Measurements from ENCODE around the gene EGLN2.
"Not testable (repeated sequence)": the region's sequence is repeated elsewhere in the genome, so short reads cannot be mapped to it uniquely, and the experiment has no call there.

The EGLN2 gene

DNA sequence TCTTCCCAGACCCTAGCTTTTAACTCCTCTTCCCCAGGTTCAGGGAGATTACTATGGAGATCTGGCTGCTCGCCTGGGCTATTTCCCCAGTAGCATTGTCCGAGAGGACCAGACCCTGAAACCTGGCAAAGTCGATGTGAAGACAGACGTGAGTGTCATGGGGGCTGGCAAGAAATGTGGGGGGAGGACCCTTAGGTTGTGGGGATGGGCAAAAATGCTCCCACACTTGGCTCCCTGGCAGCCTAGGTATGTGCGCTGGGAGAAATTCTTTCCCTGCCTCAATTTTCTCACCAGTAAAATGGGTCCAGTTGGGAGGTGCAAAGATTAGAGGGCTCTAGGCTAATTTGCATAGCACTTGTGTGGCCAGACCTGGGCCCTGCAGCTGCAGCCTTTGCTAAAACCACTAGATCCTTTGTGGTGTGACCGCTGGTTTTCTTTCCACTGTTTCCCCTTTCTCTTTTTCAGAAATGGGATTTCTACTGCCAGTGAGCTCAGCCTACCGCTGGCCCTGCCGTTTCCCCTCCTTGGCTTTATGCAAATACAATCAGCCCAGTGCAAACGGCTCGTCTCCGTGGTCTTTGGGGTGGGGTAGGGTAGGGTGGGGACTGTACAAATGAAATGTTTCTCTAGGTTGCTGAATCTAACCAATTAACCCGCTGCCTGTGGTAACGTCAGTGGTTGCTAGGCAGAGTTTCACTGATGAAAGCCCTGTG, 21.9 kb upstream of the EGLN2 start:
- DNase-seq = peak; percentile 72

DNA sequence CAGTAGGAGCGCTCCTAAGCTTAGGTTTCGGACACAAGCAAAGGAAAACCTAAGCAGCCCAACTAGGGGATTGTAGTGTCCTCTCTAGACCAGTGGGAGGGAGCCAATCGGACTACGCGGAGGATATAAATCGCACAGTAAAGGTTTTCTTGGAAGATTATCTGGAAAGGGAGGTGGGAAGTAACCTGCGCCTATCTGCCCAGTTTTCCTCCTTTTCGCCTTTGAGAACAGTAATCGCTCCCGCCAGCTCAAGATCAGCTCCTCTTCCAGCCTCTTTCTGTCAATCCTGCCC, 21.4 kb upstream of the EGLN2 start:
- DNase-seq = no peak

DNA sequence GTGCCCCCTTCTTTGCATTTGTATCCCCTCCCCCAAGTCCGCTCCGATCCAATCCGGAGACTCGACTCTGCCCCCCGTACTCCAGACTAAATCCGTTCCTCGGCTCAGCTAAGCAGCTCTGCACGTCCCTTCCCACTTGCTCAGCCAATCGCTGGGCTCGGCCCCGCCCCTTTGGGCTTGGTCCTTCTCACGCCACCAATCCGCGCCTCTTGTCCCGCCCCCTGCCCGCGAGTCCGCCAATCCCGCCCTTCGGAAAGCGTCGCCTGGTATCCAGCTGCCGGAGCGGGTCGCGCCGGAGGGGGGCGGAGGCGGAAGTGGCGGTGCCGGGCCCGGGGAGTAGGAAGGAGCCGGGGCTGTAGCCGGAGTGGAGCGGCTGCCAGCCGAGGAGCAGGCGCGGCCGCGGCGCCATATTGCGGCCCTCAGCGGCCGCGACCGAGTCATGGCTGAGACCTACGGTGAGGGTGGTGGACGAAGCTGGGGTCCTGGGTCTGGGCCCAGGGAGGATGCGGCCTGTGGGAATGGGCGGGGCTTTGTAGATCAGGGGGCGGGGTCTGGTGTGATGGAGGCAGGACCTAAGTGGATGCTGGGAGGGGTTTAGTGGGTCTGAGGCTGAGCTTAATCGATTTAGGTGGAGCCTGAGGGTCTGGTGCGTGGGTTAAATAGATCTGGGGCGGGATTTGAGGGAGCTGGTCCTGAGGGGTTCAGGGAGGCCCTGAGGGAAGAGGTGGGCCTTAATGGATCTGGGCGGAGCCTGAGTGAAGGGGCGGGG, 20.9 kb upstream of the EGLN2 start, which contains the start of gene RAB4B:
Gene RAB4B (plus strand): TSS at position 311 of the 769 bp plus-strand sequence. CDS start 129 bp downstream, at position 440.
- peak; percentile 98 for DNase-seq

DNA sequence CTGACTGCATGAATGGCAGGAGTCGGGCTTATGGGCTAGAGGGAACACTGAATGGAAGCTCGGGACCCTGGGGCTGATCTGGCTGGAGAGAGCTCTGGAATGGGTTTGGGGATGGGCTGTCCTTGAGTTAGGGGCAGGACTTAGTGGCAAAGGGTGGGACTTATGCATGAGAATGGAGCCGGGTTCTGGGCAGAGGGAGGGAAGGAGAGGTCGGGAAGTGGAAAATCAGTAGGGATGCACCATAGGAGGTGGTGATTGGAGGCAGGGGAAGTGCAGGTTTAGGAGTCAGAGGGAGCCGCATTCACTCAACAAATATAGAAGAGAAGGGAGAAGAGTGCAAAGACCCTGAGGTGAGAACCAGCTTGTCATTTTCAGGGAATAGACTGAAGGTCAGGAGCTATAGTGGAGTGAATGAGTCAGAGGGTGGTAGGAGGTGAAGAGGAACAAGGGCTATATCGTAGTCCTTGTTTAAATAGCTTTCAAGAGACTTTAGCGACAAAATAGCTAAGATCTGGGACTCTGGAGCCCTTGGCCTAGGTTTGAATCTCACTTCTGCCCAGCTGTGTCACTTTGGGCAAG, 20.2 kb upstream of the EGLN2 start:
- no peak for DNase-seq

GRCh38 chr19:40780582-40780981, 18.4 kb upstream of the EGLN2 start:
- no peak for DNase-seq

GRCh38 chr19:40781140-40781539, 17.9 kb upstream of the EGLN2 start:
- no peak for DNase-seq

DNA sequence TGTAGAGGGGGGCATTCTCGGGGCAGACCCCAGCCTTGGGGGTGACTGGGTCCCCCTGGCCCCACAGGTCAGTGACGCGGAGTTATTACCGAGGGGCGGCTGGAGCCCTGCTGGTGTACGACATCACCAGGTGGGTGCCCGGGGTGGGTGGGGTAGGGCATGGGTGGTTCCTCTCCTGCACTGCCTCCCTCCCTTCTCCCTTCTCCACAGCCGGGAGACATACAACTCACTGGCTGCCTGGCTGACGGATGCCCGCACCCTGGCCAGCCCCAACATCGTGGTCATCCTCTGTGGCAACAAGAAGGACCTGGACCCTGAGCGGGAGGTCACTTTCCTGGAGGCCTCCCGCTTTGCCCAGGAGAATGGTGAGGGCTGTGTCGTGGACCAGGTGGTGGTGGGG, 15.3 kb upstream of the EGLN2 start:
- DNase-seq = no peak

- DNase-seq = not testable (repeated sequence)
Measured at GRCh38 chr19:40784146-40784545, 14.8 kb upstream of the EGLN2 start.

DNA sequence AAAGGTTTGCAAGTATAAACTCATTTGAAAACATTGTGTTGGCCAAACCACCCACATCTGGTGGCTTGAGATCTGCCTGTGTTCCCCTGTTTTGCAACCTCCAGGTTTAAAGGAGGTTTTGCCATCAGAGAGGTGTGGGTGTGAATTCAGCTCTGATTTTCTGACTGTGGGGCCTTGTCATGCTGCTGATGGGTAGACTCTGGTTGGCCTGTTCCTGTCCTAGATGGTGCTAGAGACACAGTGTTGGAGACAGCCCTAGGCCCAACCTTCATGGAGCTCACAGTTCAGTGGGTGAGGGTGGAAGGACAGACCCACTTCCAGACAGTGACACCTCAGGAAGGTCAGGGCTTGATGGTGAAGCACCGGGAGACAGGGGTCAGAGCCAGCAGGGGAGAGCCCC, 13.5 kb upstream of the EGLN2 start:
- DNase-seq = no peak

DNA sequence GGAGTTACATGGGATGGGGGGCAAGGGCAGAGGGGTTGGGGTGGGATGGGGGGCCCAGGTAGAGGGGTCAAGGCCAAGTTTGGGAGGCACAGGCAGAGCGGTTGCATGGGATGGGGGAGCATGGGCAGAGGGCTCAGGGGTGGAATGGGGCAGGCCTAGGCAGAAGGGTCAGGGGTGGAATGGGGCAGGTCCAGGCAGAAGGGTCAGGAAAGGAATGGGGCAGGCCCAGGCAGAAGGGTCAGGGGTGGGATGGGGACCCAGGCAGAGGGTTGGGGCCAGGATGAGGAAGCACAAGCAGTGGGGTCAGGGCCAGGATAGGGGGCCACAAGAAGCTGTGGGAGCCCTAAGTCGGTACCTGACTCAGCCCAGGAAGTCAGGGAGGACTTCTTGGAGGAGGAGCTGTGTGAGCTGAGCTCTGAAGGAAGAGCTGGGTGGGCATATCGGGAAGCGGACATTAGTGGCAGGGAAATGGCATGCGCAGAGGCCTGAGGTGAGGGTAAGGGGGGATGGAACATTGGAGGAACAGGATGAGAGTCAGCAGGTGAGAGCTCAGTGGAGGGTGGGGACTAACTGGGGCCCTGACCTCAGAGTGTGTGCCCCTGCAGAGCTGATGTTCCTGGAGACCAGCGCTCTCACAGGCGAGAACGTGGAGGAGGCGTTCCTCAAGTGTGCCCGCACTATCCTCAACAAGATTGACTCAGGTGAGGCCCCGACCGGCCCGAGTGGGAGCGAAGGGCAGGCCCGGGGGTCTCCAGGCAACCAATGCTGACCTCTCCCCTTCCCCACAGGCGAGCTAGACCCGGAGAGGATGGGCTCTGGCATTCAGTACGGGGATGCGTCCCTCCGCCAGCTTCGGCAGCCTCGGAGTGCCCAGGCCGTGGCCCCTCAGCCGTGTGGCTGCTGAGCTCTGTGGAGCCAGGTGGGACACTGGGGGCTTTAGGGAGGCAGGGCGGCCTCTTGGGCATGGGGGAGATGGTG, 12.6 kb upstream of the EGLN2 start:
- DNase-seq = no peak

- no peak for DNase-seq
Measured at GRCh38 chr19:40791349-40791748, 7.6 kb upstream of the EGLN2 start.

GRCh38 chr19:40791996-40792395, 7.0 kb upstream of the EGLN2 start:
- DNase-seq = no peak

GRCh38 chr19:40797166-40797962, 1.6 kb upstream of the EGLN2 start:
- DNase-seq = no peak

GRCh38 chr19:40797963-40798682, 868 bp upstream of the EGLN2 start:
- DNase-seq = no peak

DNA sequence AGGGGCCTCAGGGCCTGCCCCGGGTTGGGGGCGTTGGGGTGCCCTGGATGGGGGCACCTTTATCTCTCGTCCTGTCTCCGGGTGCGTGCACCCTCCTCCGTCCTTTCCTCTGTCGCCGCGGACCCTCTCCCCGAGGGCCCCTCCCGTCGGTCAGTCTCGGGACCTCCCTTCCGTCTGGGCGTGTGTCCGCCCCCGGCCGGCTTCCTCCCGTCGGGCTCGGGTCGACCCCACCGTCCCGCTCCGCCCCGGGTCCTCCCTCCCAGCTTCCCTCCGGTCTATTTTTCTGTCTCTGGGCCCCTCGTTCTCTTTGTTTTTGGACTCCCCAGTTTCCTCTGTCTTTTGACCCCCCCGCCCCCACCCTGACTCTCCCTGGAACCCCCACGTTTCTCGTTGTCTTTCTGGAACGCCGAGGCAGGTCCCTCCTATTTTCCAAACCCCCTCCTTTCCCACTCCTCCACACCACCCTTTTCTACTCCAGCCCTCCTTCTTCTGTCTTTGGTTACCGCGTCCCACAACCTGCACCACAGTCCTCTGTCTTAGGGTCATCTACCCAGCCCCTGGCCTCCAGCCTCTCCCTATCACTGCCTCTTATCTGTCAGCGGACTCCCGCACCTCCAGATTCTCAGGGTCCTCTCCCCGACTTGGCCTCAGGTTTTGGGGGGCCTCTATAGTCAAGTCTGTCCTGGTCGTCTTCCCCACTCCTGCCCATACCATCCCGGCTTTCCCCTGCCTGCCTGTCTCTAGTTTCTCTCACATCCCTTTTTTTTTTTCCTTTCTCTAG, 757 bp downstream of the EGLN2 start:
- no peak for DNase-seq

DNA sequence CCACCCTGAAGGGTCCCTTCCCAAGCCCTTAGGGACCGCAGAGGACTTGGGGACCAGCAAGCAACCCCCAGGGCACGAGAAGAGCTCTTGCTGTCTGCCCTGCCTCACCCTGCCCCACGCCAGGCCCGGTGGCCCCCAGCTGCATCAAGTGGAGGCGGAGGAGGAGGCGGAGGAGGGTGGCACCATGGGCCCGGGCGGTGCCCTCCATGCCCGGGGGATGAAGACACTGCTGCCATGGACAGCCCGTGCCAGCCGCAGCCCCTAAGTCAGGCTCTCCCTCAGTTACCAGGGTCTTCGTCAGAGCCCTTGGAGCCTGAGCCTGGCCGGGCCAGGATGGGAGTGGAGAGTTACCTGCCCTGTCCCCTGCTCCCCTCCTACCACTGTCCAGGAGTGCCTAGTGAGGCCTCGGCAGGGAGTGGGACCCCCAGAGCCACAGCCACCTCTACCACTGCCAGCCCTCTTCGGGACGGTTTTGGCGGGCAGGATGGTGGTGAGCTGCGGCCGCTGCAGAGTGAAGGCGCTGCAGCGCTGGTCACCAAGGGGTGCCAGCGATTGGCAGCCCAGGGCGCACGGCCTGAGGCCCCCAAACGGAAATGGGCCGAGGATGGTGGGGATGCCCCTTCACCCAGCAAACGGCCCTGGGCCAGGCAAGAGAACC, 1.5 kb downstream of the EGLN2 start:
- no peak for DNase-seq

GRCh38 chr19:40800997-40801377, 2.0 kb downstream of the EGLN2 start:
- DNase-seq = no peak

DNA sequence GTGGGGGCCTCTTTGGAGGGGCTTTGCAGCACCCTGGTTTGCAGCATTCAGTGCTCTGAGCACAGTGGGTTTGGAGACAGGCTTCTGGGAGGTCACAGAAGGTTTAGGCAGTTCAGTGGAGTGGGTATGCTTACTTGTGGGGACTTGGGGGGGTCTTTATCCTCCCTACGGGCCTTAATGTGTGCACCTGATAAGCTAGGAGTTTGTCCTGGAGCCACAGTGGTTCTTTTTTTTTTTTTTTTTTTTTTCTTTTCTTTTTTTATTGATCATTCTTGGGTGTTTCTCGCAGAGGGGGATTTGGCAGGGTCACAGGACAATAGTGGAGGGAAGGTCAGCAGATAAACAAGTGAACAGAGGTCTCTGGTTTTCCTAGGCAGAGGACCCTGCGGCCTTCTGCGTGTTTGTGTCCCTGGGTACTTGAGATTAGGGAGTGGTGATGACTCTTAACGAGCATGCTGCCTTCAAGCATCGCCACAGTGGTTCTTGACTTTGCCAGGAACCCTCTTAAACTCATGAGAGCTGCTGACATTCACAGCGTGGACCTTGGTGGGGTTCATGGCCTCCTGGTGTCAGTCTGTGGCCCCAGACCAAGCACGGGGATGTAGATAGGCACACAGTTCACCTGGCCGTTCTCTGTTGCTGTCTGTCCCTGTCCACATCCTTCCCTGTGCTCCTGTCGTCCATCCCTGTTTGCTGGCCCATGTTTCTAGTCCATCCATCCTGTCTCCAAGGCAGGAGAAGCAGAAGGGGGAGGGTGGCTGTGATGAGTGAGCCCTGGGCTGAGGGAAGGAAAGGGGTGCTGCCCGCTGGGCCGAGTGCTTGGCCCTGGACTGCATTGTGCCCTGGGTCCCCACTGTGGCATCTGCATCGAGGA, 2.7 kb downstream of the EGLN2 start:
- no peak for DNase-seq

Measured in NCI-H1048 (cell line).